Measurements from ENCODE around the gene SLC2A6. TPM values are rescaled to one million over a fixed set of nuclear protein-coding genes. Genes with fewer than 3 reads are reported as not detected.

SLC2A6 gene
- total RNA-seq, 1 donor from 2014 or later: 13.7 TPM

- DNase-seq (ENCODE audit: low spot score): no peak
- Mint-ChIP-seq H3K27ac (ENCODE audit: unreplicated experiment) (no peak overlapping the region), H3K27me3 (ENCODE audit: low read depth) (peaks cover 6% of the 10 kb centered on the region), H3K36me3 (ENCODE audit: low read depth) (no peaks in the 10 kb centered on the region), H3K4me3 (ENCODE audit: unreplicated experiment) (no peak overlapping the region), H3K4me1 (ENCODE audit: low read depth) (peaks cover 12% of the 10 kb centered on the region), H3K9me3 (ENCODE audit: low read depth) (no peaks in the 10 kb centered on the region)
- no peak for TF ChIP-seq CTCF (IDR thresholded peaks at IDR 0.05)
Observed at GRCh38 chr9:133517711-133518110, 38.8 kb upstream of the SLC2A6 start.

- DNase-seq (ENCODE audit: low spot score): no peak
- Mint-ChIP-seq H3K4me1 (ENCODE audit: low read depth) (peaks cover 12% of the 10 kb centered on the region), H3K4me3 (ENCODE audit: unreplicated experiment) (no peak overlapping the region), H3K9me3 (ENCODE audit: low read depth) (no peaks in the 10 kb centered on the region), H3K27me3 (ENCODE audit: low read depth) (peaks cover 6% of the 10 kb centered on the region), H3K27ac (ENCODE audit: unreplicated experiment) (no peak overlapping the region), H3K36me3 (ENCODE audit: low read depth) (no peaks in the 10 kb centered on the region)
- no peak for TF ChIP-seq CTCF (IDR thresholded peaks at IDR 0.05)
Observed at GRCh38 chr9:133516961-133517350, 38.1 kb upstream of the SLC2A6 start.

DNA sequence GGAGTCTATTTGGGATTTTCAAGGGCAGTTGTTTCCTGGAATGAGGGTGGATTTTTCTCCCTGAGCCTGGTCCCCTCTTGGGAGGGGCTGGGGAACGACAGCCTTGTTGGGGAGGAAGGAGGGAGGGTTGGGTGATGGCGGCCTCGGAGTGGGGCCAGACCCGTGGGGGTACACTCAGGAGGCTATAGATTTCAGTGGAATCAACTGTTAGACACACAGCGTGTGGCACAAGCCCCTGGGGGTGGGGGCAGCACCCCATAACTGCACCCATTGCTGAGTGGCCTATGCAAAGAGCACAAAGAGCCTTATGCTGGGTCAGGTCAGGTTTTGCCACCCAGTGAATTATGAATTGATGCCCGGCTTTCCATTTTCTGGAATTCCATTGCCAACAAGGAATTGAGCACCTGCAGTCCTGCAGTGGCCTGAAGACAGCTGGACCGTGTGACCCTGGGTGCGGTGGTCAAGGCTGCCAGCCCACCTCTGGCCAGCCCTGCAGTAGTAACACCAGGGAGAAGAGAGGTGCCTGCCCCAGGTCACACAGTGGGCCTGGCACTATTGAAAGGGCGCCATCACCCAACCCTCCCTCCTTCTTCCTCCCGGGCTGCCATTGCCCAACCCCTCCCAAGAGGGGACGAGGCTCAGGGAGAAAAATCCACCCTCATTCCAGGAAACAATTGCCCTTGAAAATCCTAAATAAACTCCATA is 37.5 kb upstream of the SLC2A6 start:
- H3K9me3 Mint-ChIP-seq (ENCODE audit: low read depth): no peaks in the 10 kb centered on the region
- H3K27me3 Mint-ChIP-seq (ENCODE audit: low read depth): peaks cover 6% of the 10 kb centered on the region
- H3K36me3 Mint-ChIP-seq (ENCODE audit: low read depth): no peaks in the 10 kb centered on the region
- H3K27ac Mint-ChIP-seq (ENCODE audit: unreplicated experiment): no peak overlapping the region
- peaks cover 12% of the 10 kb centered on the region for H3K4me1 Mint-ChIP-seq (ENCODE audit: low read depth)
- DNase-seq (ENCODE audit: low spot score): no peak
- TF ChIP-seq CTCF (IDR thresholded peaks at IDR 0.05): no peak
- no peak overlapping the region for H3K4me3 Mint-ChIP-seq (ENCODE audit: unreplicated experiment)

DNA sequence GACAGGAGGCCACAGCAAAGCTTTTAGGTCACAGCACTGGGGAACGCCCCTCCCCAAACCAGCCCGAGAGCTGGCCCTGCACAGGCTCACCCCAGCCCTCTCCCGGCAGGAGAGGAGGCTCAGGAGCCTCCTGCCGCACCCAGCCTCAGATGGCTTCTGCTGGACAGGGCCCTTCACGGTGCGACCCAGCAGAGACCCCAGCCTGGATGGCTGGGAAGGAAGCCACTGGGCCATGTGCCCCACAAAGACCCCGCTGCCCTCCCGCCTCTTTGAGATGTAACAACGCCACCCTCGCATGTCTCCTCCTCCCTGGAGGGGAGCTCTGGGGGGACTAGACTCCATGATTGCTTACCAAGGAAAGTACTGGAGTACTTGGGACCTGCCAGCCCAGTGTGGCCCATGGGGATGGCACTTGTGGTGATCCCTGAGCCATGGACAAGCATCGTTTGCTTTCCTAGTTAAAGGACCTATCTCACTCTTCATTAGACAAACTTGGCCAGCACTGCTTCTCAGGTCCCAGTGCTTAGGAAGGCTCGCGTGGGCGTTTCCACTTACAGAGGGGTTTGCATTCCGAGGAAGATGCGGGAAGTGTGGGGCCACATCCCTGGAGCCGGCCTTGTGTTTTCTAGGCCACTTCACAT is 36.8 kb upstream of the SLC2A6 start:
- Mint-ChIP-seq H3K9me3 (ENCODE audit: low read depth) (no peaks in the 10 kb centered on the region), H3K4me1 (ENCODE audit: low read depth) (peaks cover 12% of the 10 kb centered on the region), H3K27me3 (ENCODE audit: low read depth) (peaks cover 6% of the 10 kb centered on the region), H3K4me3 (ENCODE audit: unreplicated experiment) (no peak overlapping the region), H3K27ac (ENCODE audit: unreplicated experiment) (no peak overlapping the region), H3K36me3 (ENCODE audit: low read depth) (no peaks in the 10 kb centered on the region)
- no peak for DNase-seq (ENCODE audit: low spot score)
- TF ChIP-seq CTCF (IDR thresholded peaks at IDR 0.05): no peak

DNA sequence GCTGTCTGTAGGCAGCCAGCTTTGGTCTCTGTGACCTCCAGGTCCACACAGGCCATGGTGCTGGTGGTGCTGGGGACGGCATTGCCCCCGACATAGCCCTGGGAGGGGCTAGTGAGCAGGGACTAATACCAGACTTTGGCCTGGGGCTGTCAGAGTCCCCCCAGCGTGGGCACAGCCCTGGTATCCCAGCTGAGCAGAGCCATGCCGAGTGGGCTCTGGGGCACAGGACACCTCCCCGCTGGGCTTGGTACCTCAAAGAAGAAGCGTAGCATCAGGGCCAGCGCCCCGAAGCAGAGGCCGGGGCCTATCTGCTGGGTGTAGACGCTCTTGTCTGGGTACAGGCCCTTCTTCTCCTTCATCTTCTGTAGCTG is 36.3 kb upstream of the SLC2A6 start:
- no peak for TF ChIP-seq CTCF (IDR thresholded peaks at IDR 0.05)
- H3K4me1 Mint-ChIP-seq (ENCODE audit: low read depth): peaks cover 13% of the 10 kb centered on the region

More for the DNA sequence above, 36.3 kb upstream of the SLC2A6 start:
- DNase-seq (ENCODE audit: low spot score): no peak
- Mint-ChIP-seq H3K9me3 (ENCODE audit: low read depth) (no peaks in the 10 kb centered on the region), H3K4me3 (ENCODE audit: unreplicated experiment) (no peak overlapping the region), H3K27me3 (ENCODE audit: low read depth) (peaks cover 6% of the 10 kb centered on the region), H3K27ac (ENCODE audit: unreplicated experiment) (no peak overlapping the region), H3K36me3 (ENCODE audit: low read depth) (no peaks in the 10 kb centered on the region)

Data from chondrocyte (in vitro differentiated cells).